Astrocyte (in vitro differentiated cells and primary cell): ENCODE measurements around the gene SRGAP1.

Experiments
- EZH2 ChIP-seq: IDR thresholded peaks from 2 replicates; pipeline ENCODE4 v1.6.1; 2012; ENCODE audit warnings: mild to moderate bottlenecking, low read length, inconsistent platforms; ENCODE audit not compliant: insufficient read depth
- TF ChIP-seq, protein P1 (sequence below): IDR thresholded peaks from 2 replicates; pipeline ENCODE4 v1.5.1; 2011; ENCODE audit warnings: low read depth, mild to moderate bottlenecking, inconsistent platforms, low read length, moderate library complexity; ENCODE audit not compliant: insufficient read depth

DNA sequence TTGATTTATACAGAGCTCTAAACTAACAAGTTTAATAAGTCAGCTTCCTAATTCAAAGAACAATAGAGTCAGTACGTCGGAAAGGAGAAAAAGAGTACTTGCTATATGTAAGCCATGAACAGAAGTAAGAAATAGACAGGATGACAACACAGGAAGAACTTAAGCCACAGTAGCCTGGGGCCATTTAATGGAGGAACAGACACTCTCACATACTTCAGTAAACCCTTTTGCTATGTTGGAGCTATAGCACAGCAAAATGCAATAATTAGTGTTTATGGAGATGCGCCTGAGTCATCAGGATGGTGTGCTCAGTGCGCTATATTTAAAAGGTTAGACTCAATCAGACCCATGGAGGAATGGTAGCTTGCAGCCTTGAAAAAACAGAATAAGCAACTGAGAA, 61.0 kb downstream of the SRGAP1 start:
- TF ChIP-seq, protein P1, sequence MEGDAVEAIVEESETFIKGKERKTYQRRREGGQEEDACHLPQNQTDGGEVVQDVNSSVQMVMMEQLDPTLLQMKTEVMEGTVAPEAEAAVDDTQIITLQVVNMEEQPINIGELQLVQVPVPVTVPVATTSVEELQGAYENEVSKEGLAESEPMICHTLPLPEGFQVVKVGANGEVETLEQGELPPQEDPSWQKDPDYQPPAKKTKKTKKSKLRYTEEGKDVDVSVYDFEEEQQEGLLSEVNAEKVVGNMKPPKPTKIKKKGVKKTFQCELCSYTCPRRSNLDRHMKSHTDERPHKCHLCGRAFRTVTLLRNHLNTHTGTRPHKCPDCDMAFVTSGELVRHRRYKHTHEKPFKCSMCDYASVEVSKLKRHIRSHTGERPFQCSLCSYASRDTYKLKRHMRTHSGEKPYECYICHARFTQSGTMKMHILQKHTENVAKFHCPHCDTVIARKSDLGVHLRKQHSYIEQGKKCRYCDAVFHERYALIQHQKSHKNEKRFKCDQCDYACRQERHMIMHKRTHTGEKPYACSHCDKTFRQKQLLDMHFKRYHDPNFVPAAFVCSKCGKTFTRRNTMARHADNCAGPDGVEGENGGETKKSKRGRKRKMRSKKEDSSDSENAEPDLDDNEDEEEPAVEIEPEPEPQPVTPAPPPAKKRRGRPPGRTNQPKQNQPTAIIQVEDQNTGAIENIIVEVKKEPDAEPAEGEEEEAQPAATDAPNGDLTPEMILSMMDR, result no peak
- no peak for TF ChIP-seq EZH2
